Stimulated activated CD4-positive, alpha-beta T cell treated with anti-CD3 and anti-CD28 coated beads, TNF-alpha, amount 100 ng/mL, for 48 hours (primary cell): ENCODE data around the gene RPL3.

Experiments
- DNase-seq, 3 donors: peaks; one replicate each; pipeline ENCODE4 v3.0.0-alpha.2; 2020; ENCODE audit warnings: low read depth in 3 of 3

The RPL3 gene

GRCh38 chr22:39282645-39283321 is 36.6 kb downstream of the RPL3 start:
- DNase-seq, result no peak

GRCh38 chr22:39281126-39281525 is 38.3 kb downstream of the RPL3 start:
- no peak for DNase-seq

- DNase-seq, result no peak
Measured at GRCh38 chr22:39280250-39280649, 39.2 kb downstream of the RPL3 start.

GRCh38 chr22:39279170-39279850 is 40.1 kb downstream of the RPL3 start:
- DNase-seq, result no peak

GRCh38 chr22:39278040-39278439 is 41.4 kb downstream of the RPL3 start:
- no peak for DNase-seq

GRCh38 chr22:39277142-39277607 is 42.2 kb downstream of the RPL3 start:
- no peak for DNase-seq

- no peak for DNase-seq
Measured at GRCh38 chr22:39276440-39277141, 42.8 kb downstream of the RPL3 start.

- no peak for DNase-seq
Measured at GRCh38 chr22:39275814-39276439, 43.5 kb downstream of the RPL3 start.

GRCh38 chr22:39273950-39274887 is 45.2 kb downstream of the RPL3 start:
- DNase-seq, result no peak

GRCh38 chr22:39270792-39271191 is 48.6 kb downstream of the RPL3 start:
- no peak for DNase-seq

- DNase-seq, result no peak
Measured at GRCh38 chr22:39270280-39270679, 49.1 kb downstream of the RPL3 start.

- no peak for DNase-seq
Measured at GRCh38 chr22:39269095-39269790, 50.2 kb downstream of the RPL3 start.

- DNase-seq, result no peak
Measured at GRCh38 chr22:39268645-39269044, 50.8 kb downstream of the RPL3 start.

GRCh38 chr22:39267974-39268373 is 51.4 kb downstream of the RPL3 start:
- no peak for DNase-seq

GRCh38 chr22:39266398-39267030 is 52.9 kb downstream of the RPL3 start:
- peak in 2 of 3 donors; percentile 41 to 61 for DNase-seq

GRCh38 chr22:39265143-39265886 is 54.1 kb downstream of the RPL3 start:
- DNase-seq, result no peak

GRCh38 chr22:39264349-39265038 is 54.9 kb downstream of the RPL3 start:
- no peak for DNase-seq

- no peak for DNase-seq
Measured at GRCh38 chr22:39263626-39264348, 55.6 kb downstream of the RPL3 start.
